ENCODE results near the gene UBE2D2. TPM values are rescaled to one million over a fixed set of nuclear protein-coding genes. Genes with fewer than 3 reads are reported as not detected.
"Not testable (repeated sequence)": the region's sequence is repeated elsewhere in the genome, so short reads cannot be mapped to it uniquely, and the experiment has no call there.

The UBE2D2 gene
- polyA plus RNA-seq, 3 donors = 137 to 186 (median 165) TPM

DNA sequence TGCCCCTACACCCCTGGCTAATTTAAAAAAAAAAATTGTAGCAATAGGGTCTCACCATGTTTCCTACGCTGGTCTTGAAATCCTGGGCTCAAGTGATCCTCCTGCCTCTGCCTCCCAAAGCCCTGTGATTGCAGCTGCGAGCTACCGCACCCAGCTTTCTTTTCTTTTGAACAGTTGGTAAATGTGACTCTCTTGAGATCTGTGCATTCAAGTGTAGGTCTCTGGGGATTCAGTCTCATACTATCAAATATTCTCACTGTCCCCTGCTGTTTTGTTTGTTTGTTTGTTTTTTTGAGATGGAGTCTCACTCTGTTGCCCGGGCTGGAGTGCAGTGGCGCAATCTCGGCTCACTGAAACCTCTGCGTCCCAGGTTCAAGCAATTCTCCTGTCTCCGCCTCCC lies 44.7 kb downstream of the UBE2D2 start:
- DNase-seq (ENCODE audit: extremely low read depth in 1 of 11, low read depth in 9 of 11, low spot score in 4 of 11) = no peak

DNA sequence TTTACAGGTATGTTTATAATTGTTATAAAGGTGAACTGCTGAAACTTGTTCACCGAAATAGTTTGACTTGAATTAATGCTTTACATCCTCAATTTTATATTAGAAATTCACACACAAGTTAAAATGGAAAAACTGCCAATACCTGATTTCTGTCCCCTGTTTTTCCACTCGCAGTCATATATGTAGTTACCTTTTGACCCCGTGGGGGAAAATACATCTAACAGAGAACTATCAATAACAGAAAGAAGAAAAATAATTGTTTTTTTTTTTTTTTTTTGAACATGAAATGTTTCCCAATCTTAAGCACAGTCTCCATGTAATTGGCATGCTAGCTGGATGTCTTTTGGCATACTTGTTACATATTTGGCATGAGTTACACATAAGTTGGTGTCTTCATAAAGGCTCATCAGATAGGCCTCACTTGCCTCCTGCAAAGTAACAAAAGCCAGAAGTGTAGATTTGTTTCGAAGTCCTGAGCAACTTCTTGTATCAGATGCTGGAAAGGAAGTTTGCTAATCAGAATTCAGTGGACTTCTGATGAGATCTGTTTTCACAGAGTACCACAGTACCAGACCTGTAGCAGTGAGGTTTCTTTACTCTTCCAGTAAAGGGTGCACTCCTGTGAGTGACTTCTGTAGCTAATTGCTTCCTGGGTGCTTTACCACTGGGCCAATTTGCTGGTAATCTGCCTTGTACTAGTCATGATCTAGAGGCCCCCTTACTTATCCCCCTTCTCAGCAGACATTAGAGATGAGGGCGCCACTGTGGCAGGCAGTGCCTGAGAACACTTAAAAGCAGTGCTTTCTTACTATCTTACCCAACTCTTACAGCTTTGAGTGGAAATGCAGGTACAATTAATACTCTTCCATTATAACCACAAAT lies 50.8 kb downstream of the UBE2D2 start:
- DNase-seq (ENCODE audit: extremely low read depth in 1 of 11, low read depth in 9 of 11, low spot score in 4 of 11) = no peak

GRCh38 chr5:139619861-139620260 lies 58.7 kb downstream of the UBE2D2 start:
- DNase-seq (ENCODE audit: extremely low read depth in 1 of 11, low read depth in 9 of 11, low spot score in 4 of 11) = no peak

DNA sequence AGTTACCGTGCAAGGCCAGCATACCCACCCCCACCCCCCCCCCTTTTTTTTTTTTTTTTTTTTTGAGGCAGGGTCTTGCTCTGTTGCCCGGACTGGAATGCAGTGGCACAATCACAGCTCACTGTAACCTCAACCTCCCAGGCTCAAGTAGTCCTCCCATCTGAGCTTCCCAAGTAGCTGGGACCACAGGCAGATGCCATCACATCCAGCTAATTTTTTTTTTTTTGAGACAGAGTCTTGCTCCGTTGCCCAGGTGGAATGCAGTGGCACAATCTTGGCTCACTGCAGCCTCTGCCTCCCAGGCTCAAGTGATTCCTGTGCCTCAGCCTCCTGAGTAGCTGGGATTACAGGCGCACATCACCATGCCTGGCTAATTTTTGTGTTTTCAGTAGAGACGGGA lies 64.3 kb downstream of the UBE2D2 start:
- not testable (repeated sequence) for DNase-seq (ENCODE audit: extremely low read depth in 1 of 11, low read depth in 9 of 11, low spot score in 4 of 11)

DNA sequence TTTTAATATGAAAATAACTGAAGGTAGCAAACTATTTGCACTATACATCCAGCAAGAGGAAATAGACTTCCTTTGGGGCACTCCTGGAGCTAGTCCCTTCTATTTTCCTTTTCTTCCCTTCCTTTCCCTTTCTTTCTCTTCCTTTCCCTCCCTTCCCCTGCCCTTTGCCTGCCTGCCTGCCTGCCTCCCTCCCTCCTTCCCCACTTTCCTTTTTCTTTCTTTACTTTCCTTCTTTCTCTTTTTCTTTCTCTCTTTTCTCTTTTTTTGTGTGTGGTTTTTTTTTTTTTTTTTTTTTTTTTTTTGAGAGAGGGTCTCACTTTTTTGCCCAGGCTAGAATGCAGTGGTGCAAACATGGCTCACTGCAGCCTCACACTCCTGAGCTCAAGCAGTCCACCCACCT lies 69.7 kb downstream of the UBE2D2 start:
- DNase-seq (ENCODE audit: extremely low read depth in 1 of 11, low read depth in 9 of 11, low spot score in 4 of 11) = no peak

- DNase-seq (ENCODE audit: extremely low read depth in 1 of 11, low read depth in 9 of 11, low spot score in 4 of 11) = no peak
Observed at GRCh38 chr5:139631520-139632165, 70.5 kb downstream of the UBE2D2 start.

DNA sequence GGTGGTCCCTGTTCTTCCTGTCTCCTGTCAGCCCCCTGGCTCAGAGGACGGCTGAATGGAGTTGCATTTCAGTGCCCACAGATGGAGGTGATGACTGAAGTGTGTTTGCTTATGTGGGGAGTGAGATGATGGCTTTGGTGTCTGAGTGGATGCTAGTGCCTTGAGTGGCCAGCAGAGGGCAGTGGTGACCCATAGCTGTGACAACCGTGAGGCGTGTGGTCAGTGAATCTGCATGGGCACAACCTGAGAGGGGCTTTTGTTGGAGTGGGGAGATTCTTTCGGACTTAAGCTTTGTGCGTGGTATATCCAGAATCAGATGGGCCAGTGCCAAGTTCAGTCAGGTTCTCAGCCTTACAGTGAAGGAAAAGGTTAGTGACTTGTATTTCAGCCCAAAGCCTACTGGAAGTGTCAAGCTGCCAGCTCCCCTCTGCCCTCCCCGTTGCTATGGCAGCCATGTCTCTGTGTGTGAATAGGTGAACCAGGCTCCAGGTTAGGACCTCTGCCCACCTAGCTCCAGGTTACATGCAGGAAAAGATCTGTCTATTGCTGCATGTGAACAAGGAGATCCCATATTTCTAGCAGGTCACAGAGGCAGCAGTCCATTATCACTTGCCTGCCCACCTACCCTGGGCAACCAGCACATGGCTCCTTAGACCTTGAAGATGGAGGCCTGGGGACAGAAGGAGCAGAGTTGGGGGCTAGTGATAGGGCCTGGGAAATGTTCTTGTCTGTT lies 72.3 kb downstream of the UBE2D2 start:
- DNase-seq (ENCODE audit: extremely low read depth in 1 of 11, low read depth in 9 of 11, low spot score in 4 of 11) = peak in 2 of 11 donors; percentile 65 to 75

DNA sequence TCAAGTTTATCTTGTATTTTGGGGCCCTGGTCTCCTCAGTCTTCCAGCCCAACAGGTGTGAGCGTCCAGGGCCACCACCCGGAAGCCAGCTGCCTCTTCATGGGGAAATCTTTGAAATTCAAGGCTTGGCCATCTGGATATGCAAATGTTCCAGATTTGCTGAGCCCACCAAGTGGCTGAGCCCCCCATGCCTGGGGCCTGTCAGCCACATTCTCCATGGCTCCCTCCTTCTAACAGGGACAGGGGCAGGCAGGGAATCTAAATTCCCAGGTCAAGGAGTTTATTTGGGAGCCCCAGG lies 72.8 kb downstream of the UBE2D2 start:
- no peak for DNase-seq (ENCODE audit: extremely low read depth in 1 of 11, low read depth in 9 of 11, low spot score in 4 of 11)

- DNase-seq (ENCODE audit: extremely low read depth in 1 of 11, low read depth in 9 of 11, low spot score in 4 of 11) = no peak
Observed at GRCh38 chr5:139634541-139634940, 73.4 kb downstream of the UBE2D2 start.

GRCh38 chr5:139635191-139635590 lies 74.1 kb downstream of the UBE2D2 start:
- no peak for DNase-seq (ENCODE audit: extremely low read depth in 1 of 11, low read depth in 9 of 11, low spot score in 4 of 11)

DNA sequence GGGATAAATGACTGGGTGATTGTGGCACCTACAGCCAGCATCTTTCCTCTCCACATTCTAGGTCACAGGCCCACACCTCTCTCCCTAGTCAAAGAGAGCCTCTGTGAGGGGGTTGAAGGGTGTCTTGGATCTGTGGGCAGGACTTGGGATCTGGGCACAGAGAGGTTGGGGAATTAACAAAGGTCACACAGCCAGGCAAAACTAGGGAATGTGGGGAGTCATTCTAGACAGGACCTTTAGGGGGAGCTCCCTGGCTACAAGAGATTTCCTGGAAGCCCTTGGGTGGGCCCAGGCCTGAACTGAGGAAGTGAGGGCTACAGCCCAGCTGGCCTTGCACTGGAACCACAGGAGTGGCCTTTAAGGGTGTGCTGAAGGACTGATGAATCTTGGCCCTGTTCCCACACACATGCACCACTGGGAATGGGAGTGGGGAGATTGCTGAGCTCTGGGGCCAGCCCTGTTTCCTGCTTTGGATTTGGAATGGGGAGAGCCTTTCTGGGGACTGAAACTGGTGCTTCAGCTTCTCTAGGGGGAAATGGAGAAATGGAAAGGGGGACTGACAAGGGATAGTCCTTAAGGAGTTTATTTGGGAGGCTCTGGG lies 74.6 kb downstream of the UBE2D2 start:
- peak in 1 of 11 donors; percentile 70 for DNase-seq (ENCODE audit: extremely low read depth in 1 of 11, low read depth in 9 of 11, low spot score in 4 of 11)

DNA sequence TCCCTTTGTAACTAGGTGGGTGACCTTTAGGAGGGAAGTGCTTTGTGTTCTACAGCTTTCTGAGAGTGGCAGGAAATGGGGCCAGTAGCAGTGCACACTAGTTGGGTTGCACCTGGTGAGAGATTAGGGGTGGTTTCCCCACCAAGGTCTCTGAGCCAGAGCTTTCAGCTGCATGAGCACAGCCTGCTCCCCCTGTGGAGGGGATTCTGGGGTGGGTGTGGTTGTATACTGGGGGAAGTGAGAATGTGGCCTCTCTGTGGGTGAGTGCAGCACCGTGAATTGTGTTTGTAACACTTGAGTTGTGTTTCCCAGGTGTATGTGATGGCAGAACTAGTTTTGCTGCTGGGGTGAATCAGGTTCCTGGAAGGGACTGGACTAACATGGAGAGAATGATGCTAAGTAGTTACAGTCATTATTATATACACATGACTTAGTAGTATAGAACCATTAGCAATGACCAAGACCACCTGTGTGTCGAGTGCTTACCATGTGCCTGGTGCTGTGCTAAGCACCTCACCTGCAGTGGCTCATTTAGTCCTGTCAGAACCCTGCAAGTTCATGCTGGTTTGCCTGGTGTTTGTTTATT lies 75.2 kb downstream of the UBE2D2 start:
- DNase-seq (ENCODE audit: extremely low read depth in 1 of 11, low read depth in 9 of 11, low spot score in 4 of 11) = no peak

DNA sequence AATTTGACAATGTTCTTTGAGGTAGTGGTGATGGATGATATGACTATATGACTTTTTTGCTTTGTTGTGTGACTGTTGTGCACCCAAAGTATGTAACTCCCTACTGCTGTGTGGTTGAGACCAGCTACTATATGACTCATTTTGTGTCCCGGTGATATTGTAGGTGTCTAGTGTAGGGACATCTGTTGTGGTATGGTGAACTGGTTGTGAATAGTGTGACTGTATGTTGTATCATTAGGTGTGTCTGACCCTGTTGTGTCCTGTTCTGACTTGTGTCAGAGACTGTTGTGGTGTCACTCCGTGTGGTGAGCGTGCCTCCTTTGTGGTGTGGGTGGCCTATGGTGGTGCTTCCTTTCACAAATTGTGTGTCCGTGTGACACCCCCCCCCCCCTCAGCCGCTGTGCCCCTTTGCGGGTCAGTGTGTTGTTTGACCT lies 75.9 kb downstream of the UBE2D2 start:
- no peak for DNase-seq (ENCODE audit: extremely low read depth in 1 of 11, low read depth in 9 of 11, low spot score in 4 of 11)

GRCh38 chr5:139637438-139638089 lies 76.4 kb downstream of the UBE2D2 start:
- DNase-seq (ENCODE audit: extremely low read depth in 1 of 11, low read depth in 9 of 11, low spot score in 4 of 11) = peak in 1 of 11 donors; percentile 76

GRCh38 chr5:139638090-139638735 lies 77.1 kb downstream of the UBE2D2 start:
- DNase-seq (ENCODE audit: extremely low read depth in 1 of 11, low read depth in 9 of 11, low spot score in 4 of 11) = no peak

- DNase-seq (ENCODE audit: extremely low read depth in 1 of 11, low read depth in 9 of 11, low spot score in 4 of 11) = no peak
Observed at GRCh38 chr5:139638736-139639618, 77.8 kb downstream of the UBE2D2 start.

DNA sequence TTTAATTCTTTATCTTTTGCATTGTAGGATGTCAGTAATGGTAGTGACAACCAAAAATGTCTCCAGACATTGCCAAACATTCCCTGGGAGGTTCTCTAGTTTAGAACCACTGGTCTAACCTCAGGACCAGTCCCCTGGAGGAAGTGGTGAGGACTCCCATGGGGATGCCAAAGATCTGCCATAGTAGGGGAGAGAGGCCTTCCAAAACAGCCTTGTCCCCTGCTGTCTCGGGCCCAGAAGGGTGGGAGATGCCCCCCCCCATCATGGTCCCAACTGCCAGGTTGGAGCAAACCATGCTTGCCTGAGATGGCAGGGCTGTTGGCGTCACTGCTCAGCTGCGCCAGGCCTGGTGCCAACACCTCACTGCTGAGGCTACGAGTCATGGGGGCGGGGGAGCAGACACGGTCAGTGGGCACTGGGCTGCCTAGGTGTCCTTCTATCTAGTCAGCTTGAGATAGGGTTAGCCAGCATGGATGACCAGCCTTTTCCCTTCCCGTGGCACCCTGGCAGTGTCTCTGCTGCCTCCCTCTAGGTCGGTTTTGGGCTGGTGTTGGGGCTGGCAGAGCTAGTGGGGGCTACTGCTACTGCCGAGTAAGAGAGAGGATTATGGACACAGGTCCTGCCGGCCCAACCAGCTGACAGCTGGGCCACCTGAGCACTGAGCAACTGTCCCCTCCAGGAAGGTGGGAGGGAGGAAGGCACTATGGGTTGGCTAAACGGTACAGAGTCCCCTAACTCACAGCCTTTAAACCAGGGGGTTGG lies 78.7 kb downstream of the UBE2D2 start:
- no peak for DNase-seq (ENCODE audit: extremely low read depth in 1 of 11, low read depth in 9 of 11, low spot score in 4 of 11)

Measured in renal cortex interstitium (tissue), 11 donors.